EH (cell line): ENCODE results near the gene RTTN.
"Not testable (repeated sequence)": the region's sequence is repeated elsewhere in the genome, so short reads cannot be mapped to it uniquely, and the experiment has no call there.

Experiments used
- DNase-seq: peaks from one replicate; pipeline ENCODE4 v3.0.0-alpha.2; 2015; ENCODE audit warnings: low read depth

Gene RTTN

GRCh38 chr18:69980982-69981804 is 224.3 kb downstream of the RTTN start:
- no peak for DNase-seq

GRCh38 chr18:69980509-69980908 is 225.0 kb downstream of the RTTN start:
- no peak for DNase-seq

DNA sequence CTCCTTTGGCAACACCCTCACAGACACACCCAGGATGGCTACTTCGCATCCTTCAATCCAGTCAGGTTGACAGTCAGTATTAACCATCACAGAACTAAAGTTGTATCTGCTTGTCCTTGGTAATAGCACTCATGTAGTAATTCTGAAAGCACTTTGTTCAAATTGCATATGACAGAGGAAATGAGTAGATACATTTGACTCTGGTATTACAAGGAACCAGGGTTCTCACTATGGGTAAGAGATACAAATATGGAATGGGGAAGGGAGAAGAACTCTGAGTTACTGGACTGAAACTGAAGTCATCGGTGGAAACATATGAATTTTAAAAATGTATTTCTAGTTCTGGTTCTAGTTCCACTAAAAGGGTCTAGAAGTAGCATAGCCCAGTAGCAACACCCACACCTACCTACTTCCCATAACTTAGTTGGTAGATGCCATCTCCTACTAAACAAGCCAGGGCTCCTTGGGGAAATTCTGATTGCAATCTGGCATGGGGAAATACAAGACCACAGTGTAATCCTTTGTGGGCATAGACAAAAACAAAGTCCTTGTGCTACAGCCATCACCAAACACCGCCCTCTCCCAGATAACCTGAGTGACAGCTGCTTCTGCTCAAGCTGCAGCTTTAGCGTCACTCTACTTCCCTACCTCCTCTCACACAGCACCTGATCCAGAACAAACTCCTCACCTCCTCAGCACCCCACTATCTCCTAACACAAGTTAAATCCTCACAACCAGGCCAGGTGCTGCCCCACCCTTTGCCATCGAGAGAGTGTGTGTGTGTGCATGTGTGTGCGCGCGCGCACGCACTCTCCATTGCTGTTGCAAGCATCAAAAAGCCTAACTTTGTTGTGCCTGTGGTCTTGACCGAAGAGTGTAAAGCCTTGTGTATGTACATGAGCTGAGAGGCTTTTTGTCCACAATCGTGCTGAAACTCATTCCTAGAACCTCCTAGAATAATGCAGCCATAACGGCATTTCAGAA is 226.5 kb downstream of the RTTN start:
- DNase-seq: no peak

- DNase-seq: not testable (repeated sequence)
Measured at GRCh38 chr18:69975294-69975693, 230.2 kb downstream of the RTTN start.

DNA sequence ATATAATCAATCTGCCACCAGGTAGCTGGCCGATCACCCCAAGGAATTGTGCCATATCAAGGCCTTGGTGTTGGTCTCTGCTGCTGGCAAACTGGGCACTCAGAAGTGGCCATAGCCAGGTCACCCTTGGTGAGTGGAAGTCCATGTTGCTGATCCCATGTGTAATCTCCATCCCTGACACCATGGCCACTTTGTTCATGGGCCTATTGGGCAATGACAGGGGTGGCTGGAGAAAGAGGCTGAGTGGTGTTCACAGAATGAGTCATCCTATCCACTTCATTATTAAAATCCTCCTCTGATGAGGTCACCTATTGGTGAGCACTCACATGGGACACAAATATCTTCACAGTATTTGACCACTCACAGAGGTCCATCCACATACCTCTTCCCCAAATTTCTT is 231.1 kb downstream of the RTTN start:
- DNase-seq: peak; percentile 75

GRCh38 chr18:69969491-69969890 is 236.0 kb downstream of the RTTN start:
- DNase-seq: no peak

DNA sequence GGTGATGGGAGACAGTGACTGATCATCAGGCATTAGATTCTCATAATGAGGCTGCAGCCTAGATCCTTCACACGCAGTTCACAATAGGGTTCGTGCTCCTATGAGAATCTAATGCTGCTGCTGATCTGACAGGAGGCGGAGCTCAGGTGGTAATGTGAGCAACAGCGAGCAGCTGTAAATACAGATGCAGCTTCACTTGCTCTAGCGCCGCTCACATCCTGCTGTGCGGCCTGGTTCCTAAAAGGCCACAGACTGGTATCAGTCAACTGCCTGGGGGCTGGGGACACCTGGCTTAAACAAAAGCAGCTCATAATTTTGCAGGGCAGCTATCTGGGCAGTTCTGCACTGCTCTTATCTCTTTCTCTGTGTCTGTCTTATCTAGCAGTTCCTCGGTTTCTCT is 237.4 kb downstream of the RTTN start:
- DNase-seq: no peak

- no peak for DNase-seq
Measured at GRCh38 chr18:69963196-69963595, 242.3 kb downstream of the RTTN start.

- no peak for DNase-seq
Measured at GRCh38 chr18:69961718-69962117, 243.8 kb downstream of the RTTN start.

DNA sequence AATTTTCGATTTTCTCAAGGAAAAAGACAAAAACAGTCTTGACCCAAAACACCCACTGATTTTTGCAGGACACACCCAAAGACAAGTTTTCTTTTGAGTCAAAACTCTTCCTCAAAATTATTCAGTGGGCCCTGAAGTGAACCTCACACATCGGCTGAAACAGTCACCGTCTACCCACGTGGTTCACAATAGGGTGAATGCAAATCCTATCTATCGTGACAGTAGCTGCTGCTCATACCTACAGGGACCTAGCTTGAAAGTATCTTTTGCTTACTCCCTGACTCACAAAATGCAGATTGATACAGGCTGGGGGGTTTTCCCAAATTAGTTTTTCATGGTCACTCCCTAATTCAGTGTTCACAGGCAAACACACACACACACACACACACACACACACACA is 247.1 kb downstream of the RTTN start:
- DNase-seq: no peak

DNA sequence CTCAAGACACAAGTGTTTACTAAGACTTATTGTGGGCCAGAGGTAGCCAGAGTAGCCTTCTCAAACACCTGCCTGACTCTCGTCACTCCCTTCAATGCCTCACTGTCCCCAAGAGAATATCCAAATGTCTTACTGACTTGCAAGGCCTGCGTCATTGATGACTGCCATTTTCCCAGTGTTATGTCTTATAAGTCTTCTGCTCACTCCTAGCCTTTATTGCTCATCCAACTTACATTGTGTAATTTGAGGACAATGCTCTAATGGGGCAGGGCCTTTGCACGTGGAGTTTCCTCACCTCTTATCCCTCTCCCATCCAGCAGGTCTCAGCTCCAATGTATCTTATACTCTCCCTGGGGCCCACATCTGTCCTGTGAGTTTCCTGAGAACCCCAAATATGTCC is 247.7 kb downstream of the RTTN start:
- DNase-seq: no peak

- DNase-seq: no peak
Measured at GRCh38 chr18:69956665-69957620, 248.5 kb downstream of the RTTN start.

GRCh38 chr18:69956057-69956456 is 249.4 kb downstream of the RTTN start:
- DNase-seq: peak; percentile 50

GRCh38 chr18:69954719-69955480 is 250.6 kb downstream of the RTTN start:
- DNase-seq: no peak

GRCh38 chr18:69953191-69953590 is 252.3 kb downstream of the RTTN start:
- DNase-seq: no peak
